ENCODE measurements around the gene FGD4.

GRCh38 chr12:32390572-32391219 is 8.7 kb upstream of the FGD4 start:
- TF ChIP-seq CTCF (IDR thresholded peaks at IDR 0.05; ENCODE audit: low read depth, low read length) (no peak), POLR2A (IDR thresholded peaks at IDR 0.05; ENCODE audit: extremely low read depth, insufficient read length) (no peak)
- TF ChIP-seq, protein P1, sequence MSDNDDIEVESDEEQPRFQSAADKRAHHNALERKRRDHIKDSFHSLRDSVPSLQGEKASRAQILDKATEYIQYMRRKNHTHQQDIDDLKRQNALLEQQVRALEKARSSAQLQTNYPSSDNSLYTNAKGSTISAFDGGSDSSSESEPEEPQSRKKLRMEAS (IDR thresholded peaks at IDR 0.05; ENCODE audit: low read depth, low read length) = no peak

All from NB4 (cell line).